Activated B cell treated with CpG ODN at 0.5 μM for 24 hours (primary cell): Measurements from ENCODE around the gene FGF5. TPM values are rescaled to one million over a fixed set of nuclear protein-coding genes. Genes with fewer than 3 reads are reported as not detected.
"Not testable (repeated sequence)": the region's sequence is repeated elsewhere in the genome, so short reads cannot be mapped to it uniquely, and the experiment has no call there.

Experiments used
- ATAC-seq: fragments of 200-7000 bp; cut with Tn5 transposase; one replicate; pipeline ENCODE4 v1.10.0; 2021; ENCODE audit warnings: low read depth, mild to moderate bottlenecking, moderate library complexity
- CTCF ChIA-PET: fragments of 350-600 bp; sonication (Branson Sonifier 250); formaldehyde crosslinking; loops from one replicate; lab custom pipeline; 2021; ENCODE audit warnings: antibody characterized with exemption; lab: Charles Lee
- POLR2A ChIA-PET: fragments of 350-600 bp; sonication (Branson Sonifier 250); formaldehyde crosslinking; loops from one replicate; lab custom pipeline; 2021; ENCODE audit warnings: antibody characterized with exemption; lab: Charles Lee
- DNase-seq: peaks from one replicate; pipeline ENCODE4 v3.0.0; 2022
- H3K27ac Mint-ChIP-seq: one replicate; pipeline ENCODE4 v1.8.0; 2020; ENCODE audit warnings: mixed read lengths
- H3K27me3 Mint-ChIP-seq: one replicate; pipeline ENCODE4 v1.8.0; 2021; ENCODE audit warnings: mixed read lengths
- H3K36me3 Mint-ChIP-seq: one replicate; pipeline ENCODE4 v1.8.0; 2021; ENCODE audit warnings: low read depth, mixed read lengths
- H3K4me1 Mint-ChIP-seq: one replicate; pipeline ENCODE4 v1.8.0; 2021; ENCODE audit warnings: mixed read lengths
- H3K4me3 Mint-ChIP-seq: one replicate; pipeline ENCODE4 v1.8.0; 2020; ENCODE audit warnings: mild to moderate bottlenecking, mixed read lengths
- H3K9me3 Mint-ChIP-seq: one replicate; pipeline ENCODE4 v1.8.0; 2020; ENCODE audit warnings: mixed read lengths
- CTCF ChIP-seq: fragments of 200-600 bp; IDR thresholded peaks from one replicate; pipeline ENCODE4 v1.8.0; 2022; ENCODE audit warnings: antibody characterized with exemption, mild to moderate bottlenecking
- intact Hi-C: fragments of 100-400 bp; cut with micrococcal nuclease; formaldehyde crosslinking; loops from one replicate; pipeline ENCODE4 v1.15.1; 2024
- total RNA-seq: library from RNA; stranded (reverse); gene quantifications from 2 replicates; pipeline ENCODE4 v1.2.3, GENCODE V29; 2022

FGF5 gene
- total RNA-seq, 1 donor from 2014 or later, result not detected

DNA sequence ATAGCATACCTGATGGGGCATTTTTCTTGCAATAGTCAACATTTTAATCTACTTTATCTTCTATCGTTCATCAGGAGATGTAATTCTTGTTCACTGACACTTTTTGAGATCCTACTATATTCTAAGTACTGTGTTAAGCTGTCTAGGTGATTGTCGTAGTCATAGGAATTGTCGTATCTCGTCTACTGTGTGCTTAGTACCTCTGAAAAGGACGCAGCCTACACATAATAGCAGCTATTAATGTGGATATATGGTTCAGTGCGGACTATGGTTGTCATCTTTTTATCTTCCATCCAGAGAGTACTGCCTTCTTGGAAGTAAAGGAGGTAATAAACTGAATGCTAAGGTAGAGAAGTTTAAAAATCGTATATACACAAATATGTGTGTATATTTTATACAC, 47.2 kb downstream of the FGF5 start:
- no peak for TF ChIP-seq CTCF
- Mint-ChIP-seq H3K4me3 (no peak overlapping the region), H3K4me1 (no peaks in the 10 kb centered on the region), H3K27ac (no peak overlapping the region), H3K27me3 (peaks cover 7% of the 10 kb centered on the region), H3K9me3 (no peaks in the 10 kb centered on the region), H3K36me3 (no peaks in the 10 kb centered on the region)
- ChIA-PET POLR2A (no interaction called here), CTCF (no interaction called here)
- intact Hi-C loops, result no loop called here
- DNase-seq (no peak), ATAC-seq (no peak)

DNA sequence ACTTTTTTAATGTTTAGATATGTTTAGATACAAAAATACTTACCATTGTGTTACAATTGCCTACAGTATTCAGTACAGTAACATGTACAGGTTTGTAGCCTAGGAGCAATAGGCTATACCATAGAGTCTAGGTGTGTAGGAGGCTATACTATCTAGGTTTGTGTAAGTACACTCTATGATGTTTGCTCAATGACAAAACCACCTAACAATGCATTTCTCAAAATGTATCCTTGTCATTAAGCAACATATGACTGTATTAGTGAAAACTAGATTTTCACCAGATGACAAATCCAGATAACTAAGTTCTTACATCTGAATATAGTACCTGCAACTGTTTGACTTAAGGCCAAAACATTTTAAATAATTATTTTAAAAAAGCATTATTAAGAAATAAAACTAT, 49.4 kb downstream of the FGF5 start:
- H3K9me3 Mint-ChIP-seq, DNase-seq, H3K4me1 Mint-ChIP-seq, CTCF ChIA-PET, ATAC-seq, intact Hi-C loops, H3K27me3 Mint-ChIP-seq, POLR2A ChIA-PET, H3K27ac Mint-ChIP-seq, H3K36me3 Mint-ChIP-seq, H3K4me3 Mint-ChIP-seq: not testable (repeated sequence)

- H3K27me3 Mint-ChIP-seq, result peaks cover 2% of the 10 kb centered on the region
- H3K36me3 Mint-ChIP-seq, result no peaks in the 10 kb centered on the region
- no peak overlapping the region for H3K27ac Mint-ChIP-seq
- CTCF ChIA-PET, result no interaction called here
- H3K4me3 Mint-ChIP-seq, result no peak overlapping the region
- DNase-seq (no peak), ATAC-seq (no peak)
- no peaks in the 10 kb centered on the region for H3K9me3 Mint-ChIP-seq
- POLR2A ChIA-PET, result no interaction called here
- TF ChIP-seq CTCF, result no peak
- H3K4me1 Mint-ChIP-seq, result no peaks in the 10 kb centered on the region
- intact Hi-C loops, result no loop called here
Observed at GRCh38 chr4:80321341-80321740, 54.9 kb downstream of the FGF5 start.

DNA sequence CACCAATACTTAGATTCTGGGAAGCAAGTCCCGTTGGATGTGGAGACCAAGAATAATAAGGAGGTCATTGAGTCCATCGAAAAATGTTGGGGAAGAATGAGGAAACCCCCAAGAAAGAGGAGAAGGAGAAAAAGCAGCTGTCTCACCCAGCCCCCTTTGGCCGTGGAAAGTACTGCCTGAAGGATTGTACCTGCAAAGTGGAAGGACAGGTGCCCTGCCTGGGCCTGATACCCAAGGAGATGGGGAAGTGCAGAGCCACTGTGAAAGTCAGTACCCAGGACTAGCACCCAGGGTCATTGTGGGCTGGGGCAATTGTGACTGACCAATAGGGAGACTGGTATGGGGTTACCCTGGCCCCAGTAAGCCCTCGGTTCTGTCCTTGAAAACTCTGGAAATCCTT, 55.3 kb downstream of the FGF5 start:
- Mint-ChIP-seq H3K4me1 (no peaks in the 10 kb centered on the region), H3K9me3 (no peaks in the 10 kb centered on the region), H3K36me3 (no peaks in the 10 kb centered on the region), H3K27me3 (peaks cover 2% of the 10 kb centered on the region), H3K27ac (no peak overlapping the region), H3K4me3 (no peak overlapping the region)
- CTCF ChIA-PET, result no interaction called here
- intact Hi-C loops, result no loop called here
- ATAC-seq (no peak), DNase-seq (no peak)
- POLR2A ChIA-PET, result no interaction called here
- no peak for TF ChIP-seq CTCF

GRCh38 chr4:80322716-80323115, 56.3 kb downstream of the FGF5 start:
- ATAC-seq (no peak), DNase-seq (no peak)
- Mint-ChIP-seq H3K4me1 (no peaks in the 10 kb centered on the region), H3K27me3 (peaks cover 2% of the 10 kb centered on the region), H3K9me3 (no peaks in the 10 kb centered on the region), H3K36me3 (no peaks in the 10 kb centered on the region), H3K4me3 (no peak overlapping the region), H3K27ac (no peak overlapping the region)
- intact Hi-C loops, result no loop called here
- ChIA-PET POLR2A (no interaction called here), CTCF (no interaction called here)
- no peak for TF ChIP-seq CTCF

DNA sequence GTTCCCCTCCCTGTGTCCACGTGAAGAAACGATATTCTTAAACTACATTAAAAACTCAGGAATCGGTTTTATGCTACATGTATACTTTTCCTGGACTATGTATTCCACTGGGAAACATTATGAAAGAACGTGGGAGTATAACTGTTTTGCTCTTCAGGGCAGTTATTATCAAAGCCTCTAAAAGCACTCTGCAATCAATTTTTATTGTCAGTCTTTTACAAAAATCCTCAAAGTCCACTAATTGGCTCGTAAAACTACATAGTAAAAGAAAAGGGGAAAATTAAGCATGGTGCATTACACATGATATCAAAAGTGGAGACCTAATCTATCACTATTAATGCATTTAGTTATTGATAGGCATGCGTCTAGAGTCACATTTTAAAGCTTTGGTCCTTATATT, 57.7 kb downstream of the FGF5 start:
- Mint-ChIP-seq H3K27ac (no peak overlapping the region), H3K36me3 (no peaks in the 10 kb centered on the region), H3K27me3 (peaks cover 2% of the 10 kb centered on the region), H3K9me3 (no peaks in the 10 kb centered on the region), H3K4me3 (no peak overlapping the region), H3K4me1 (no peaks in the 10 kb centered on the region)
- POLR2A ChIA-PET, result no interaction called here
- TF ChIP-seq CTCF, result no peak
- DNase-seq (no peak), ATAC-seq (no peak)
- intact Hi-C loops, result no loop called here
- CTCF ChIA-PET, result no interaction called here
